Urinary bladder (tissue), 4 donors: ENCODE measurements around the gene COPG2. TPM values are rescaled to one million over a fixed set of nuclear protein-coding genes. Genes with fewer than 3 reads are reported as not detected.
"Not testable (repeated sequence)": the region's sequence is repeated elsewhere in the genome, so short reads cannot be mapped to it uniquely, and the experiment has no call there.

Experiments
- DNase-seq: peaks from one replicate; pipeline ENCODE4 v3.0.0-alpha.2; 2015; ENCODE audit errors: extremely low spot score
- H3K27ac ChIP-seq: one replicate; pipeline ENCODE4 v1.5.1; 2013; ENCODE audit warnings: low read depth, mild to moderate bottlenecking, moderate library complexity
- H3K36me3 ChIP-seq: one replicate; pipeline ENCODE4 v1.6.1; 2013; ENCODE audit warnings: mild to moderate bottlenecking, moderate library complexity; ENCODE audit not compliant: insufficient read depth
- H3K4me1 ChIP-seq: one replicate; pipeline ENCODE4 v1.6.1; 2013; ENCODE audit warnings: mild to moderate bottlenecking, moderate library complexity; ENCODE audit not compliant: insufficient read depth
- H3K4me3 ChIP-seq: one replicate; pipeline ENCODE4 v1.5.1; 2013; ENCODE audit warnings: low read depth, low read length
- WGBS: extraction: QIAGEN DNeasy Blood & Tissue Kit; methylation state at CpG from one replicate; pipeline ENCODE4 v1.1.7; 2013; 5-methylcytosine and 5-hydroxymethylcytosine counted together
- polyA plus RNA-seq: library from polyadenylated mRNA; stranded (reverse); fragments of 200-250 nt; gene quantifications from one replicate; pipeline ENCODE4 v1.2.3, GENCODE V29; 2013
- total RNA-seq: library from RNA; depleted of rRNA; stranded (reverse); fragments of >200 nt; gene quantifications from one replicate; pipeline ENCODE4 v1.2.3, GENCODE V29; 2014
- donor health status: healthy with polysubstance abuse.
- donor health status: healthy.

Gene COPG2
- total and polyA plus RNA-seq, 2 donors: 17.2 to 29.4 TPM

- H3K4me3 ChIP-seq, H3K36me3 ChIP-seq, H3K4me1 ChIP-seq, DNase-seq, H3K27ac ChIP-seq: not testable (repeated sequence)
- 90% methylated on average over 17 of the region's 17 CpGs for WGBS
Measured at GRCh38 chr7:130527752-130528355, 140.7 kb downstream of the COPG2 start.

- WGBS: 94% methylated on average over 5 of the region's 5 CpGs
Measured at GRCh38 chr7:130524628-130525027, 143.9 kb downstream of the COPG2 start.

DNA sequence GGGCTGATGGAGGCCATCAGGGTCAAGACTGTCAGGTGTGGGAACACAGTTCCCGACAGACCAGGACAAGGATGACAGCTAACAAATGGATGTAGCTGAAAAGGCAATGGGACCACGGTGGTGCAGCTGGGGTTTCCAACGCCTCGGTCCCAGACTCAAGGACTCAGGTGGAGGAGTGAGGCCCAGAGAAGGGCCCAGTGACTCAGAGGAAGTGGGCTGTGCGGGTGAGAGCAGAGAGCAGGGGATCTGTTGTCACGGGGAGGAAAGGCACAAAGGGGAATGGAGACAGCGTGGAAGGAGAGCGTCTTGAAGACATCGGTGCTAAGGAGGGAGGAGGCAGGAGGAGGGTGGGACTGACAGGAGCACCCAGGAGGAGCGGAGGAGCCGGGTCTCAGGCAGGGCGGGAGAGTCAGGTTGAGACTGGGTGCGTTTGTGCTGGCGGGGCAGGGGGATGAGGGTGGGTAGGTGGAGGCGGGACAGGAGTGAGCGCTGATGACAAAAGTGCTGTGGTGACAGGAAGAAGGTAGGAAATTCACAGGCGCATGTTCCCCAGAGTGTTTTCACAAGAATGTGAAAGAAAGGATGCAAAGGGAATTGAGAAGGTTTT lies 144.9 kb downstream of the COPG2 start:
- H3K27ac ChIP-seq, H3K4me1 ChIP-seq, H3K4me3 ChIP-seq, H3K36me3 ChIP-seq, DNase-seq: not testable (repeated sequence)
- 91% methylated on average over 17 of the region's 17 CpGs for WGBS

More at GRCh38 chr7:130524628-130525027, 143.9 kb downstream of the COPG2 start:
- Histone ChIP-seq H3K36me3 (no peaks in the 10 kb centered on the region), H3K27ac (no peak overlapping the region), H3K4me3 (no peak overlapping the region), H3K4me1 (no peaks in the 10 kb centered on the region)
- no peak for DNase-seq

DNA sequence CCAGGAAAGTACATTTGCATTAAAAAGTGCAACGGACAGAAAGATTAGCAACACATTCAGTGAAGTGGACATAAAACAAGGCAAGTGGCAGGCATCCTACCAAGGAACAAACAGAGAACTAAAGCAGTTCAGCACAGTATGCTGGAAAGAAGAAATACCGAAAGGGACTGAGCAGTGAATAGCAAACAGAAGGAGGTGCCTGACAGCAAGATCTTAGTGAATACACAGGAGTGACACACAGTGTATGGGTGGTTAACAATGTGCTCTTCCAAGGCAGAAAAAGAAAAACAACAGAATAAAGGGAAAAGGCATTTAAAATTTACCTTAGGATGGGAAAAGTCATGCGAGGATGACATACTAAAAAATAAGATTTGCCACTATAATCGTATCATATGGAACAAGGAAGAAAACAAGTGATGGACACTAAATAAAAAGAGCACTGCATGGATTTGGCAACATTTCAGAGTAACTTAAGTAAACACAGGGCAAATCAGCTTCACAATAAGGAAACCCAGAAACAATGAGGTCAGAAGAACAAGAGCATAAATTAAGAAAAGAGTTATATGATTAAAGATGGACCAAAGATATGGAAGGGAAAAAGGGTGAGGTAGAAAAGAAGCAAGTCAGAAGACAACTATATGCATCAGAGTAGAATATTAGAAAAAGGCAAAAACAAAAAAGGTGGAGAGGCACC lies 147.1 kb downstream of the COPG2 start:
- H3K27ac ChIP-seq: no peak overlapping the region
- H3K4me1 ChIP-seq: no peaks in the 10 kb centered on the region
- WGBS: 86% methylated on average over 4 of the region's 4 CpGs
- DNase-seq: no peak
- H3K36me3 ChIP-seq: no peaks in the 10 kb centered on the region
- H3K4me3 ChIP-seq: no peak overlapping the region

DNA sequence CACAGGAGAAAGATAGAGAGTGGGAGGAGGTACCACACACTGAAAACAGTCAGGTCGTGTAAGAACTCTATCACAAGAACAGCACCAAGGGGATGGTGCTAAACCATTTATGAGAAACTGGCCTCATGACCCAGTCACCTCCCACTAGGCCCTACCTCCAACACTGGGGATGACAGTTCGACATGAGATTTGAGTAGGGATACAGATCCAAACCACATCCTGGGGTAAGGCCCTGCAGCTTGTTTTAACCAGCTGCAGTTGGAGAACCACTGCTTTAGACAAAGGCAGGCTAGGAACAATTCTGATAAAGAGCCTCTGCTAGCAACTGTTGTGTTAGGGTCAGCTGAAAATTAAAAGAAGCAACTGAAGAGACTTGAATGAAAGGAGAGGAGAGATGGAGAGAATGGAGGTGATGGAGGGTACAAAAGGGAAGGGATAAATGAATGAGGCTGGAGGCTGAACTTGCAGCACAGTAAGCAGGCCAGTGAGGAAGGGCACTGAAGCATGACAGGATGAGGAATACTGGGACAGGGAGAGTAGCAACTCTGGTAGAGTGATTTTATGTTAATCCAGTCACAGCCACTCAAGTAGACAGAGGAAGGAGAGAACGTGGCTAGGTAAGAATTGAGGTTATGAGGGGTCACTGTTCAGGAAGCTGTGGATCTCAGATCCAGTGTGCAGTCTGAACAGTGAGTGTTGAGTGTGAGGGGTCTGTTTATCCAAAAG lies 153.1 kb downstream of the COPG2 start:
- no peak overlapping the region for H3K27ac ChIP-seq
- H3K4me3 ChIP-seq: no peak overlapping the region
- WGBS: 79% methylated on average over 3 of the region's 3 CpGs
- DNase-seq: no peak
- no peaks in the 10 kb centered on the region for H3K4me1 ChIP-seq
- H3K36me3 ChIP-seq: peaks cover 3% of the 10 kb centered on the region

DNA sequence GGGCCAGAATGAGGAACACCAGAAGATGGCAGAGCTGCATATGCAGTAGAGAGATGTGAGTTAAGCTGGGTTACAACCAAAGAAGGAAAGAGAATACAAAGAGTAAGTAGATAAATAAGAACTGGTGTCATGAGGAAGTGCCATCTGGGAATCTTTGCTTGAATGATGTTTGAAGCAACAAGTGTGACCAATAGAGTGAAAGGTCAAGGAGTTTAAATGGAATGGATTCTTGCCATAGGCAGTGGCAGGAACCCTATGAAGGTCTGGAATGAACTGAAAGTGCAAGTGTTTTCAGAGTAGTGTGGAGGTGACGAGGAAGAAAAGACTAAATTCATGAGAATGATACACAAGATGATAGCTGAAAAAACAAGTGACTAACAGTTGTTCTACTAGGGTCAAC lies 155.1 kb downstream of the COPG2 start:
- Histone ChIP-seq H3K36me3 (peaks cover 3% of the 10 kb centered on the region), H3K4me1 (no peaks in the 10 kb centered on the region), H3K4me3 (no peak overlapping the region), H3K27ac (no peak overlapping the region)
- WGBS: 94% methylated on average over 1 of the region's 1 CpG
- DNase-seq: no peak

GRCh38 chr7:130512038-130512437 lies 156.5 kb downstream of the COPG2 start:
- H3K36me3 ChIP-seq, H3K27ac ChIP-seq, H3K4me3 ChIP-seq, H3K4me1 ChIP-seq, DNase-seq: not testable (repeated sequence)
- WGBS: 96% methylated on average over 3 of the region's 3 CpGs

DNA sequence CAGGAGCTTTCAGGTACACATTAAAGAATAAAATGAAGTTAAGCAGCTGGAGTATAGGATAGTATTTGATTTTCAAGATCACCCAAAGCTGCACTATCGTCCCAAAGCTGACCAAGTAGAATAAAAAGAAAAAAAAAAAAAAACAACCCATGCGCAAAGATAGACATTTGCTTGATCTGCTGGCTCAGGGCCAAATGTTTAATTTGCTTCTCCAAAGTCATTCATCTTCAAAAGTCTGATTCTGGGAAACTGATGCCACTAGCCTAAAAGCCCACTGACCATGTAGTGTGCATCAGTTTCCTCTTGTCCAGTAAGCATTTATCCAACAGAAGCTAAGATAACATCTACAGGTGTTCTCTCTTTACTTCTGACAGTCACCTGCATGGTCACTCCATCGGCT lies 162.2 kb downstream of the COPG2 start:
- DNase-seq: no peak
- H3K27ac ChIP-seq: no peak overlapping the region
- H3K4me3 ChIP-seq: no peak overlapping the region
- H3K36me3 ChIP-seq: peaks cover 2% of the 10 kb centered on the region
- WGBS: 95% methylated on average over 3 of the region's 3 CpGs
- H3K4me1 ChIP-seq: no peaks in the 10 kb centered on the region

- Histone ChIP-seq H3K36me3 (peaks cover 2% of the 10 kb centered on the region), H3K27ac (no peak overlapping the region)
Measured at GRCh38 chr7:130505753-130506152, 162.8 kb downstream of the COPG2 start.

DNA sequence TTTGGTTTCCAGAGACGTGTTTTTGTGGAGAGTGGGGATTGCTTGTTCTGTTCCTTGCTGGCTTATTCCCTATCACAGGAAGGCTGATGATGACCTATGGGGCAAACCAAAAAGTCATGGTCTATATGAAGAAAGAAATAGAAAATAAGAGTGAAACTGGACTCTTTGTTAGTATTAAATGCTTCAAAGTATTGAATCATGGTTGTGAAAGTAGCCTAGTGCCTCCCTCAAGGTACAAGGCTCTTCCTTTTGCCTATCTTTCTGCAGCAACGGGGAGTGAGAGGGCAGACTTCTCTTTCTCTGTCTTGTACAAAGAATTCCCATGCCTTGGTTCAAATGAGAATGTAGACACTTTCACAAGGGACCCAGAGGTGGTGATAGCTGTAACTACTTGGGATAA lies 167.6 kb downstream of the COPG2 start:
- Histone ChIP-seq H3K27ac (no peak overlapping the region), H3K4me1 (no peaks in the 10 kb centered on the region), H3K36me3 (no peaks in the 10 kb centered on the region), H3K4me3 (no peak overlapping the region)
- DNase-seq: no peak
- WGBS: 75% methylated on average over 2 of the region's 2 CpGs

More at GRCh38 chr7:130505753-130506152, 162.8 kb downstream of the COPG2 start:
- DNase-seq: no peak
- no peak overlapping the region for H3K4me3 ChIP-seq
- no peaks in the 10 kb centered on the region for H3K4me1 ChIP-seq

- no peak for DNase-seq
- H3K36me3 ChIP-seq: no peaks in the 10 kb centered on the region
- H3K4me3 ChIP-seq: no peak overlapping the region
- 73% methylated on average over 8 of the region's 8 CpGs for WGBS
- no peaks in the 10 kb centered on the region for H3K4me1 ChIP-seq
- H3K27ac ChIP-seq: no peak overlapping the region
Measured at GRCh38 chr7:130500463-130500862, 168.1 kb downstream of the COPG2 start.

DNA sequence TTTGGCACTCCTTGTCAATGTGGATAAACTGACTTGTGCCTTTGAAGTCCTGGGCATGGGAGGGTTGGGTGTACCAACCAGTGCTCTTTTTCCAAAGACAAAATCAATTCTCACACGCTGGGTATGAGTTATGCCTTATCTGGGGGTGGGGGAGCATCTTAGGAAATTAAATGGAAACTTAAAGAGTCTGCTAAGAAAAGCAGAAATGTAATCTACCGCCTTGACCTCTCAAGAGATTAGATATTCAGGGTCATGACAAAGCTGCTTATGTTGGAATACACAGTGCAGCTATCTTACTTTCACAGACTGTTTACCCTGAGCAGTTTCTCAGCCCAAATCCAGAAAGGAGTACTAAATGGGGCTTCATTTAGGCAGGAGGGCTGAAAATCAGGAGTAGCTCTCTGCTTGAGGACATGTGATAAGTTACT lies 174.1 kb downstream of the COPG2 start:
- H3K36me3 ChIP-seq: no peaks in the 10 kb centered on the region
- H3K4me1 ChIP-seq: no peaks in the 10 kb centered on the region
- no peak overlapping the region for H3K27ac ChIP-seq
- no peak overlapping the region for H3K4me3 ChIP-seq
- no peak for DNase-seq
- 23% methylated on average over 2 of the region's 2 CpGs for WGBS

GRCh38 chr7:130493275-130493873 lies 175.2 kb downstream of the COPG2 start:
- WGBS: 41% methylated on average over 13 of the region's 13 CpGs
- no peak overlapping the region for H3K27ac ChIP-seq
- H3K36me3 ChIP-seq: no peaks in the 10 kb centered on the region
- H3K4me1 ChIP-seq: no peaks in the 10 kb centered on the region
- no peak for DNase-seq
- peak overlapping the region; percentile 2 for H3K4me3 ChIP-seq
